Astrocyte of the spinal cord (primary cell): Measurements from ENCODE around the gene CISD2.

ENCODE experiments used
- DNase-seq: peaks from one replicate; pipeline ENCODE4 v3.0.0; 2011; ENCODE audit warnings: low read depth, low spot score
- H3K4me3 ChIP-seq: 2 replicates; pipeline ENCODE4 v1.5.1; 2011; ENCODE audit warnings: low read depth, mild to moderate bottlenecking, low read length, moderate library complexity
- CTCF ChIP-seq: IDR thresholded peaks from 2 replicates; pipeline ENCODE4 v1.5.1; 2012; ENCODE audit warnings: low read depth, mild to moderate bottlenecking, low read length, inconsistent platforms
- in situ Hi-C: cut with HindIII; loops from 2 replicates; pipeline ENCODE4 v1.10.0; 2017; ENCODE audit warnings: low sequenced_read_pairs

Gene CISD2

GRCh38 chr4:102829803-102830202 lies 39.0 kb upstream of the CISD2 start:
- in situ Hi-C loops, result no loop called here
- DNase-seq, result no peak
- TF ChIP-seq CTCF, result no peak
- H3K4me3 ChIP-seq, result no peak overlapping the region

GRCh38 chr4:102832105-102832504 lies 36.7 kb upstream of the CISD2 start:
- no peak overlapping the region for H3K4me3 ChIP-seq
- TF ChIP-seq CTCF, result no peak
- in situ Hi-C loops, result no loop called here
- DNase-seq, result no peak

GRCh38 chr4:102832667-102833066 lies 36.1 kb upstream of the CISD2 start:
- no peak overlapping the region for H3K4me3 ChIP-seq
- in situ Hi-C loops, result no loop called here
- DNase-seq, result no peak

GRCh38 chr4:102836596-102836995 lies 32.2 kb upstream of the CISD2 start:
- no peak for TF ChIP-seq CTCF
- DNase-seq, result no peak
- H3K4me3 ChIP-seq, result no peak overlapping the region
- in situ Hi-C loops, result no loop called here

More at GRCh38 chr4:102832667-102833066, 36.1 kb upstream of the CISD2 start:
- no peak for TF ChIP-seq CTCF

- in situ Hi-C loops, result no loop called here
- H3K4me3 ChIP-seq, result no peak overlapping the region
- no peak for DNase-seq
- TF ChIP-seq CTCF, result no peak
These were observed 26.4 kb upstream of the CISD2 start for GRCh38 chr4:102842367-102842766.

GRCh38 chr4:102843273-102843672 lies 25.5 kb upstream of the CISD2 start:
- H3K4me3 ChIP-seq, result no peak overlapping the region
- DNase-seq, result no peak
- TF ChIP-seq CTCF, result no peak
- in situ Hi-C loops, result no loop called here

GRCh38 chr4:102843938-102844337 lies 24.9 kb upstream of the CISD2 start:
- DNase-seq, result no peak
- H3K4me3 ChIP-seq, result no peak overlapping the region
- in situ Hi-C loops, result no loop called here
- no peak for TF ChIP-seq CTCF
